Upper lobe of left lung (tissue), 6 donors: ENCODE results near the gene RTTN. TPM values are rescaled to one million over a fixed set of nuclear protein-coding genes. Genes with fewer than 3 reads are reported as not detected.

ENCODE experiments used
- ATAC-seq, 2 donors: fragments of 200-7000 bp; cut with Tn5 transposase; one replicate each; pipeline ENCODE4 v1.9.1; 2022; ENCODE audit warnings: mild to moderate bottlenecking in 2 of 2, moderate library complexity in 2 of 2; ENCODE audit not compliant: low FRiP score in 2 of 2
- DNase-seq, 2 donors: peaks; one replicate each; pipeline ENCODE4 v3.0.0-alpha.2; 2019 to 2020
- H3K27ac ChIP-seq, 4 donors: fragments of 200-600 bp; sonication (generic); one replicate each; pipeline ENCODE4 v1.5.1; 2016 to 2019
- H3K27me3 ChIP-seq, 4 donors: fragments of 200-600 bp; sonication (generic); one replicate each; pipeline ENCODE4 v1.5.1; 2017 to 2019
- H3K36me3 ChIP-seq, 4 donors: fragments of 200-600 bp; sonication (generic); one replicate each; pipeline ENCODE4 v1.5.1; 2016 to 2019
- H3K4me1 ChIP-seq, 4 donors: fragments of 200-600 bp; sonication (generic); one replicate each; pipeline ENCODE4 v1.5.1; 2018 to 2019
- H3K4me3 ChIP-seq, 4 donors: fragments of 200-600 bp; sonication (generic); one replicate each; pipeline ENCODE4 v1.5.1; 2017 to 2019; ENCODE audit warnings: mild to moderate bottlenecking in 2 of 4, moderate library complexity in 1 of 4
- H3K9me3 ChIP-seq, 4 donors: fragments of 200-600 bp; sonication (generic); one replicate each; pipeline ENCODE4 v1.5.1; 2018 to 2019
- EP300 ChIP-seq, 4 donors: sonication (generic); formaldehyde crosslinking; IDR thresholded peaks; one replicate each; pipeline ENCODE4 v1.5.1; 2017; ENCODE audit warnings: antibody characterized with exemption in 4 of 4, control low read depth in 2 of 4
- POLR2A ChIP-seq, 4 donors: fragments of 450-650 bp; IDR thresholded peaks; one replicate each; pipeline ENCODE4 v1.5.1; 2016 to 2017; ENCODE audit warnings: antibody characterized with exemption in 4 of 4, mild to moderate bottlenecking in 2 of 4
- POLR2AphosphoS5 ChIP-seq, 2 donors: sonication (generic); formaldehyde crosslinking; IDR thresholded peaks; one replicate each; pipeline ENCODE4 v1.5.1; 2017; ENCODE audit warnings: antibody characterized with exemption in 2 of 2
- WGBS, 2 donors: methylation state at CpG; one replicate each; pipeline ENCODE4 v1.1.5; 2017 to 2018; 5-methylcytosine and 5-hydroxymethylcytosine counted together
- total RNA-seq, 6 donors: library from RNA; depleted of rRNA in 4 of 6; stranded (reverse); fragments of >200 nt in 4 of 6; gene quantifications; one replicate each; pipeline versions ENCODE4 v1.1.0 to v1.2.1, GENCODE V29; 2016 to 2021
- TF ChIP-seq, protein P1 (sequence below), 6 experiments: fragments of 450-650 bp in 4 of 6; fragments of 200-600 bp in 2 of 6; sonication (generic) in 2 of 6; IDR thresholded peaks; one replicate each; pipeline ENCODE4 v1.5.1; 2016 to 2019; ENCODE audit warnings: antibody characterized with exemption in 6 of 6
- donor health status: DM: no; HTN: no; CAD: no; lungs with moderate emphysema.
- donor health status: DM: no; HTN: yes; CAD: no; lungs with severe emphysema.

RTTN gene
- total RNA-seq, 6 donors from 2014 or later, result 8.3 to 32.9 (median 12.5) TPM

GRCh38 chr18:69957747-69958146, 247.7 kb downstream of the RTTN start:
- ATAC-seq, result no peak
- Histone ChIP-seq H3K36me3 (no peaks in the 10 kb centered on the region), H3K9me3 (no peaks in the 10 kb centered on the region), H3K27me3 (no peaks in the 10 kb centered on the region), H3K27ac (no peak overlapping the region), H3K4me1 (no peaks in the 10 kb centered on the region), H3K4me3 (no peak overlapping the region)
- no peak for DNase-seq
- TF ChIP-seq, protein P1, sequence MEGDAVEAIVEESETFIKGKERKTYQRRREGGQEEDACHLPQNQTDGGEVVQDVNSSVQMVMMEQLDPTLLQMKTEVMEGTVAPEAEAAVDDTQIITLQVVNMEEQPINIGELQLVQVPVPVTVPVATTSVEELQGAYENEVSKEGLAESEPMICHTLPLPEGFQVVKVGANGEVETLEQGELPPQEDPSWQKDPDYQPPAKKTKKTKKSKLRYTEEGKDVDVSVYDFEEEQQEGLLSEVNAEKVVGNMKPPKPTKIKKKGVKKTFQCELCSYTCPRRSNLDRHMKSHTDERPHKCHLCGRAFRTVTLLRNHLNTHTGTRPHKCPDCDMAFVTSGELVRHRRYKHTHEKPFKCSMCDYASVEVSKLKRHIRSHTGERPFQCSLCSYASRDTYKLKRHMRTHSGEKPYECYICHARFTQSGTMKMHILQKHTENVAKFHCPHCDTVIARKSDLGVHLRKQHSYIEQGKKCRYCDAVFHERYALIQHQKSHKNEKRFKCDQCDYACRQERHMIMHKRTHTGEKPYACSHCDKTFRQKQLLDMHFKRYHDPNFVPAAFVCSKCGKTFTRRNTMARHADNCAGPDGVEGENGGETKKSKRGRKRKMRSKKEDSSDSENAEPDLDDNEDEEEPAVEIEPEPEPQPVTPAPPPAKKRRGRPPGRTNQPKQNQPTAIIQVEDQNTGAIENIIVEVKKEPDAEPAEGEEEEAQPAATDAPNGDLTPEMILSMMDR (IDR thresholded peaks at IDR 0.05), result no peak
- 83 to 84% methylated on average over 3 of the region's 3 CpGs for WGBS, 2 donors

DNA sequence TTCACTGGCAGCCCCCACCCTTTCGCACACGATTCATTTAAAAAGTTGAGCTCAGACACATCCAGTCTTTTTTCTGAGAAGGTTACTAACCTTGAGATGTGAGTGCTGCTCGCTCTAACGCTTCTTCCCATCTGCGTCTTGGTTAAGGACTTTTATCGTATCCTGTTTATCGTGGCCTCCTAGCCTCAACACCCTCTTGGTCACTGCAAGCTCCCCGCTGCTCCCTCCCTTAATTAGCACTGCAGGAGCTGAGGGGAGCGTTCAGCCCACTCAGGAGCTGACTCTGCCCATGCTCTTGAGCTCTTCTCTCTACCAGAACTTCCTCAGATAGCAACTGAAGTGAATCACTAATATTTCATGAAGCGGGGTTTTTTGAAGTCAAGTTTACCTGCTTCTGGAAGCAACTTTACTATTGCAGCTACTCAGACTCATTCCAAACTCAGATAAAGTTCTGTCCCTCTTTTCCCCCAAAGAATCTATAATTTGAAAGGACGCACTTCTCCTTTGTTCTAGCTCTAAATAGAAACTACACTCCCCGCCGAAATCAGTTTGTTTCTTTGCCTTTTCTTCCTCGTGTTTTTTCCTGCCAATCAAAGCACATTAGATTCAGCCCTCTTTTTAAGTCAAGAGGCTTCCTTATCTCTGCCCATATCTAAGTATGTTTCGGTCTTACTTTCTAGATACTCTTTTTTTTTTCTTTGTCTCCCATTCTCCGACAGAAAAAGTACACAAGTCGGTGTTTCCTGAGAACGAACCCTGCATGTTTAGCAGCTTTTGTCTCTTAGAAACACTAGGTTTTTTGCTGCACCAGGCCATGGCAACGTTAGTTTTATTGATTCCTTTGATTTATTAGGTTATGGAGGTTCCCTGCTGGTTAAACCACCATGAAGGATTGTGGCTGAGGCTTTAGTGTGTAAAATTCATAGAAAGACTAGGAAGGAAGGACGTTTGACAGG, 248.5 kb downstream of the RTTN start:
- H3K27me3 ChIP-seq, result no peaks in the 10 kb centered on the region
- peak overlapping the region in 1 of 4 donors; percentile 13 for H3K4me3 ChIP-seq
- no peaks in the 10 kb centered on the region for H3K4me1 ChIP-seq
- no peaks in the 10 kb centered on the region for H3K36me3 ChIP-seq
- H3K27ac ChIP-seq, result no peak overlapping the region
- DNase-seq, result no peak
- WGBS, 2 donors, result 53 to 67% methylated on average over 20 of the region's 20 CpGs
- TF ChIP-seq EP300 (IDR thresholded peaks at IDR 0.05) (no peak), POLR2A (IDR thresholded peaks at IDR 0.05) (no peak), POLR2AphosphoS5 (IDR thresholded peaks at IDR 0.05) (no peak)
- TF ChIP-seq, protein P1 (IDR thresholded peaks at IDR 0.05), result no peak
- no peaks in the 10 kb centered on the region for H3K9me3 ChIP-seq
- ATAC-seq, result no peak

- Histone ChIP-seq H3K36me3 (no peaks in the 10 kb centered on the region), H3K4me1 (no peaks in the 10 kb centered on the region), H3K27me3 (no peaks in the 10 kb centered on the region), H3K27ac (no peak overlapping the region), H3K9me3 (no peaks in the 10 kb centered on the region), H3K4me3 (peak overlapping the region in 1 of 4 donors; percentile 8)
- TF ChIP-seq POLR2A (IDR thresholded peaks at IDR 0.05) (no peak), POLR2AphosphoS5 (IDR thresholded peaks at IDR 0.05) (no peak), EP300 (IDR thresholded peaks at IDR 0.05) (no peak)
- TF ChIP-seq, protein P1 (IDR thresholded peaks at IDR 0.05), result no peak
- DNase-seq (no peak), ATAC-seq (no peak)
- WGBS, 2 donors, result 86 to 92% methylated on average over 5 of the region's 5 CpGs
These were observed 249.4 kb downstream of the RTTN start for GRCh38 chr18:69956057-69956456.

DNA sequence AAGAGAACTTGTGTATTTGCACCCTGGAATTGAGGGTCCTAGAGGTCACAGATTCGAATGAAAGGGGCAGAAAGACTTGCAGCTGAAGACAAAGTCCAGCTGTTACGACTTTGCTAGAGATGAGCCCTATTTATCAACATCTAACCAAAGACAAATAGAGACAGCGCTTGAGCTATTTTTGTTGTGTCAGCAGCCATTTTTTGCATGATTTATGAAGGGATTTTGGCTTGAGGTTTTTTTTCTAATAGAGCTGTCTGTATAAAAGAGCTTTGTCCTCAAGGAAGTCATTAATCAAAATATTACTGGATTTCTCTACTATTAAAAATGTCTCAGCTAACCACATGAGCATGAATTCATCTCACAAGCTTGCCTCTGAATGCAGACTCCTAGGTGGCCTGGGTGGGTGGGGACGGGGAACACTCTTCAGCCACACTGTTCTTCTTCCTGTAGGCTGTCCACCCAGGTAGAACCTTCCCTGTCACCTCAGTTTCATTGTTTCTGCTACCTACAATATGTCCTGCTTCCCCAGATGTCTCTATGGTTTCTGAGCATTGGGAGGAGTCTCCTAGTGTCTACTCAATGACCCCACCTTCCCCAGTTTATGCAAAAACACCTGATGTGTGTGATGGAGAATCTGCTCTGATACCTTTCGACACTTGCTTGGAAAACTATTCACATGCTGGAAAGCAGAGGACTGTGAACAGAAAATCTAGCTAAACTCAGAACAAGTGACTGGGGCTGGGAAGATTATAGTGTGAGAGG, 250.6 kb downstream of the RTTN start:
- no peak for TF ChIP-seq POLR2A (IDR thresholded peaks at IDR 0.05)
- TF ChIP-seq POLR2AphosphoS5 (IDR thresholded peaks at IDR 0.05), result no peak
- no peak for TF ChIP-seq EP300 (IDR thresholded peaks at IDR 0.05)
- 71 to 73% methylated on average over 5 of the region's 5 CpGs for WGBS, 2 donors
- Histone ChIP-seq H3K9me3 (no peaks in the 10 kb centered on the region), H3K4me3 (no peak overlapping the region), H3K4me1 (peaks cover 0 to 3% (median 0%) of the 10 kb centered on the region in 4 donors), H3K27ac (no peak overlapping the region), H3K27me3 (no peaks in the 10 kb centered on the region), H3K36me3 (no peaks in the 10 kb centered on the region)
- no peak for DNase-seq
- ATAC-seq, result no peak

DNA sequence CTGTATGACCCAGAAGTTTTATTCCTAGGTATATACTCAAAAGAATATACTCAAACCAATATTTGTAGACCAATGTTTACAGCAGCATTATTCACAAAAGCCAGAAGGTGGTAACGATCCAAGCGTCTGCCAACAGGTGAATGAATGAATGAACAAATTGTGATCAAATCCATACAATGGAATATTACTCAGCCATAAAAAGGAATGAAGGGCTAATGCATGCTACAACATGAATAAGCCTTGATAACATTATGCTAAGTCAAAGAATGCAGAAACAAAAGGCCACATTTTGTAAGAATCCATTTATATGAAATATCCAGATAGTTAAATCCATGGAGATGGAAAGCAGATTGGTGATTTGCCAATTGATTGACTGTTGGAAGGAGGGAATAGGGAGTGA, 252.3 kb downstream of the RTTN start:
- Histone ChIP-seq H3K27ac (no peak overlapping the region), H3K4me3 (no peak overlapping the region), H3K27me3 (no peaks in the 10 kb centered on the region), H3K9me3 (no peaks in the 10 kb centered on the region), H3K36me3 (no peaks in the 10 kb centered on the region), H3K4me1 (peaks cover 0 to 6% (median 1%) of the 10 kb centered on the region in 4 donors)
- ATAC-seq, result no peak
- WGBS, 2 donors, result 93 to 98% methylated on average over 2 of the region's 2 CpGs
- DNase-seq, result no peak
- TF ChIP-seq POLR2AphosphoS5 (IDR thresholded peaks at IDR 0.05), result no peak
- no peak for TF ChIP-seq POLR2A (IDR thresholded peaks at IDR 0.05)
- TF ChIP-seq EP300 (IDR thresholded peaks at IDR 0.05), result no peak
- TF ChIP-seq, protein P1 (IDR thresholded peaks at IDR 0.05), result no peak
